ENCODE data around the gene AZI2.

The AZI2 gene, protein sequence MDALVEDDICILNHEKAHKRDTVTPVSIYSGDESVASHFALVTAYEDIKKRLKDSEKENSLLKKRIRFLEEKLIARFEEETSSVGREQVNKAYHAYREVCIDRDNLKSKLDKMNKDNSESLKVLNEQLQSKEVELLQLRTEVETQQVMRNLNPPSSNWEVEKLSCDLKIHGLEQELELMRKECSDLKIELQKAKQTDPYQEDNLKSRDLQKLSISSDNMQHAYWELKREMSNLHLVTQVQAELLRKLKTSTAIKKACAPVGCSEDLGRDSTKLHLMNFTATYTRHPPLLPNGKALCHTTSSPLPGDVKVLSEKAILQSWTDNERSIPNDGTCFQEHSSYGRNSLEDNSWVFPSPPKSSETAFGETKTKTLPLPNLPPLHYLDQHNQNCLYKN

GRCh38 chr3:28348629-28349468 is at the start of gene AZI2, which contains the start of gene ZCWPW2:
AZI2 (minus strand) TSS chr3:28348824; CDS start chr3:28340617, 8,207 bp downstream.
ZCWPW2 (plus strand) TSS chr3:28348721; CDS start chr3:28413069, 64,348 bp downstream.
- DNase-seq (ENCODE audit: low spot score): peak; percentile 87

- no peak for DNase-seq (ENCODE audit: low spot score)
Measured at GRCh38 chr3:28388978-28389377, 40.4 kb upstream of the AZI2 start.

DNA sequence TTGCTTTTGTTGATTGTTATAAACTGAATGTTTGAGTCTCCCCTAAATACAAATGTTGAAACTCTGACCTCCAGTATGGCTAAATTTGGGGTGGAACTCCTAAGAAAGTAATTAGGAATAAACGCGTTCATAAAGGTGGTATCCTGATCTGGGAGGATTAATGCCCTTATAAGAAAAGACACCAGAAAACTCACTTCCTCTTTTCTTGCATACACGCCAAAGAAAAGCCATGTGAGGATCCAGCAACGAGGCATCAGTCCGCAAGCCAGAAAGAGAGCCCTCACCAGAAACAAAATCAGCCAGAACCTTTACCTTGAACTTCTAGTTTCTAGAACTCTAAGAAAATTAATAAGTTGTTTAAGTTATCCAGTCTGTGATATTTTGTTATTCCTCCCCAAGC is 37.4 kb upstream of the AZI2 start:
- DNase-seq (ENCODE audit: low spot score): no peak

DNA sequence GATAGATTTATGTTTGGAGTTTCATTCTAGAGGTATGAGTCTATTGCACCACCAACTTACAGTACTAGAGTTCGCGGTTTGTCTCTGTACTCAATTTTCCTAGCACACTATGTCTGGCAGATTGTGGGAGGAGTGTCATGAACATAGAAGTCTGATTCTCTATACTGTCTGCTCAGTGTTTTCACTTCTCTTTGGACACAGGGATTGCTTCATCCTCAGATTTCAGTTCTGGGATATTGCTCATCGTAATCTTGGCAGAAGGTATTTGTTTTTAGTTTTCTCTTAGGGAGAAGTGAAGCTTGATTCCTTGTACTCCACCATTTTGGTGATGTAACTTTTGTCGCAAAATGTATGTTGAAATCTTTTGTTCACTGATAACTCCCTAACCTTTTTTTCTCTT is 27.8 kb upstream of the AZI2 start:
- DNase-seq (ENCODE audit: low spot score): no peak

GRCh38 chr3:28349469-28350000 is 911 bp upstream of the AZI2 start:
- no peak for DNase-seq (ENCODE audit: low spot score)

DNA sequence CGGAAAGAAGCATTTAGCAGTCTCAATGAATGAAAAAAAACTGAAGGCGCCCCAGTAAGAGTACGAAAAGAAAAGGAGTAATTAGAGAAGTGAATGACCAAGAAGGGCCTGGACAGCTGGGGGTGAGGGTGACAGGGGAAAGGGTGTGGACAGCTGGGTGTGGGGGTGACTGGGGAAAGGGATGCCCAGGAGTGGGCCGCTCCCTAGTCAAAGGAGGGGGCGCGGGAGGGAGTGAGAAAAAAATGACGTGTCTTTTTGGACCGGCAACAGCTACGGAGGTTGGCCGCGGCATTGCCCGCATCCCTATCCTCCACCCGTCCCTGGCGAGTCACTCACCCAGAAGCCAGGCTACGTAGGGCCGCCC is 377 bp downstream of the AZI2 start:
- DNase-seq (ENCODE audit: low spot score): no peak

DNA sequence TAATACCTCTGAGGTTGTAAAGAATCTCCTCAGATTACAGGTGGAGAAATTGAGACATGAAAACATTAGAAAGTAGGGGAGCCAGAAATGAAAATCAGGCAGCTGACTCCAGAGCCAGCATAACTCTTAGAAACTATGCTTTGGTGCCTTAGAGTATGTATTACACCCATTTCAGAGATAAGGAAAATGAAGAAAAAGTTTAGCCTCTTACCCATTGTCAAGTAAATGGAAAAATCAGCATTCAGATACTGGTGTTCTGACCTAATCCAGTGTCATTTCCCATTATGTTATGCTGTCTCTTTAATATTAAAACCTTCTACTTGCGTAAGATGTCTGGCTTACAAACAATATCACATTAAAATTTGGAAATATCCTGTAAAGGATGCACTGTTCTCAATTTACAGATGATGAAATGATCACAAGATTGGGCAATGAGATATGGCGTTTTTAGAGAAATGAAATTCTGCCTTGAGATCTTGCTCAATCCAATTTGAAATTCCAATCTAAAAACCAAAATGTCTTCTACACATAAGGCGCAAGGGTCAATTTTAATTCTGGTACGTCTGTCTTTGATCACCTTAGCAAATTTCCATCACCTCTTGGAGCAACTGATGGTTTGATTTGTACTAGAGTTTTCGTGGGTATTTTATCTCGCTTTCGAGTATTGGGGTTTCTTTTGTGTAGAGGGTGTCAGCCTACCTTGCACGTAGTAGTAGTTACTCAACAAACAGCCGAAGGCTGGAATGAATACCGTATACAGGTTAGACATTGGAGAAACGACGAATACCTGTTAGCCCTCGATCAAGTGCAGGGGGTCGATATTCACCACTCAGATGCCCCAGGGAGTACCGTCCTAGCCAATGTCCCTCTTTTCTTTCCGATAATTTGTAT is 1.0 kb downstream of the AZI2 start:
- no peak for DNase-seq (ENCODE audit: low spot score)

- no peak for DNase-seq (ENCODE audit: low spot score)
Measured at GRCh38 chr3:28345690-28346089, 2.9 kb downstream of the AZI2 start.

DNA sequence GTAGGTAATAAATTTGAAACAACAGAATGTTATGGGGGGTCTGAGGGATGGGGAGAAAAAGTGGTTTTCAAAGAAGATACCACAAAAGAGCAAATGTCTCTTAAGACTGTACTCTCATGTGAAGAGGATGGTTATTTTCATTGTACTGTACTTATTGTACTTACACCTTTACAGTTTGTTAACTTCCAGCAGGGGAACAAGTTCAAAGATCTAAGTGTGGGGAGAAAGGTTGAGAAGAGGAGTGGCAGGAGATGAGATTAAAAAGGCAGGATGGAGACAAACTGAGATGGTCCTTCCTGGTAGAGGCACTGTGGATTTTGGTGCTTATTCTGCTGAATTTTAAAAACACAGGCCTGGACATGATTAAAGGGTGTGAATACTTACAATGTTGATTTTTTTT is 5.5 kb downstream of the AZI2 start:
- DNase-seq (ENCODE audit: low spot score): no peak

DNA sequence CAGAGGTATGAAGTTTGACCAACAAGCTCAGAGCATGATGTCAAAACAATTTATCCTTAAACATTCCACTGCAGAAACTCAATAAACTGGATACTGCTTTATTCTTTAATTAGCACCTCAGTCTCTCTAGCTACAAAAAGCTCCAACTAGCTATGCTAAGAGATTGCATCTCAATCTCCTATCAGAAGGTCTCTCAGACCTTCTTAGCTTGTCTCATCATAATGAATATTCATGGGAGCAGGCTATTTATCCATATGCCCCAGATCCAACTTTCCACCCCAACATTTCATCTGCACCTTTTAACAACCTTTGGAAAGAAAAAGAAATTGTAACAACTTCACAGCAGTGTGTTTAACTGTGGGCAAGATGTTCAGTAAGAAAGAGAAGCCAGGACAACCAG is 11.4 kb downstream of the AZI2 start:
- DNase-seq (ENCODE audit: low spot score): no peak

GRCh38 chr3:28335246-28335645 is 13.4 kb downstream of the AZI2 start:
- DNase-seq (ENCODE audit: low spot score): no peak

- DNase-seq (ENCODE audit: low spot score): no peak
Measured at GRCh38 chr3:28334552-28334951, 14.1 kb downstream of the AZI2 start.

- peak; percentile 37 for DNase-seq (ENCODE audit: low spot score)
Measured at GRCh38 chr3:28328188-28329151, 20.2 kb downstream of the AZI2 start.

DNA sequence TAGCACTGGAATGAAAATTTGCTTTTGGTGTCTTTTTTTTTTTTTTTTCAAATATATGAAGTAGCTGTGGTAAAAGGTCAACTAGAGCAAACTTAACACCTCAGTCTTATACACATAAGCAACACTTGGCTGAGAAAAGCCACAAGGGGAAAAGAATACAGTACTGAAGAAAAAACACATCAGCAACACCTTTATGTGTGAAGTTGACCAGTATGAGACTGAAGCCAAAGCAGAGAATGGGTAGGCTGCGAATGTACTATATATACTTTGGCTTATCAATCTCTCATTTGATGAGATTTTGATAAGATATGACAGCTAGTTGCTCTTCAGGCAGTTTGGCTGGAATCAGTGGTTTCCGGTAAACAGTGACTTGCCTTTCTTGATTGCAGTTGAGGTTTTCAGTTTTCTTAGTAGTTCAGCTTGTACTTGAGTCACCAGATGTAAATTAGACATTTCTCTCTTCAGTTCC is 22.1 kb downstream of the AZI2 start:
- DNase-seq (ENCODE audit: low spot score): peak; percentile 55

GRCh38 chr3:28322464-28322863 is 26.2 kb downstream of the AZI2 start:
- DNase-seq (ENCODE audit: low spot score): no peak

GRCh38 chr3:28320981-28321380 is 27.6 kb downstream of the AZI2 start:
- DNase-seq (ENCODE audit: low spot score): no peak

GRCh38 chr3:28317438-28318022 is 31.1 kb downstream of the AZI2 start:
- DNase-seq (ENCODE audit: low spot score): peak; percentile 44

DNA sequence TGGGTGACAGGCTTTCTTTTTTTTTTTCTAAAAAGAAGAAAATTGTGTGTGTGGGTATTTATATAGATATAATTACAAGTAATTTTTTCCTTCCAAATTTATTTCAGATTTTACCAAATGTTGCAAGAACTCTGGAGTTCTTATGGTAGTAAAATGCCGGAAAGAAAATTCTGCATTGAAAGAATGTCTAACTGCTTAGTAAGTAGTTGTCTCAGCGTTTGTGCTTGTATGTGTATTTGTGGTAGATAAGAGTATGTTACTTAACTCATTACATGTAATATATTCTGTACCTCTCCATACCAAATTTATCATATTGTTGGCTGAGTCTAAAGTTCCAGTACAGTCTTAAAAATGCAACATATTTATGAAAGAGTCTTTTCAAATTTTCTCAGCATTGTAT is 32.4 kb downstream of the AZI2 start:
- DNase-seq (ENCODE audit: low spot score): no peak

- no peak for DNase-seq (ENCODE audit: low spot score)
Measured at GRCh38 chr3:28315711-28316110, 32.9 kb downstream of the AZI2 start.

GRCh38 chr3:28308196-28308595 is 40.4 kb downstream of the AZI2 start:
- no peak for DNase-seq (ENCODE audit: low spot score)

Measured in CD4-positive, alpha-beta T cell treated with Interleukin-6 at 100 ng/mL for 8 hours (primary cell).